ENCODE data around the gene DAO.

DNA sequence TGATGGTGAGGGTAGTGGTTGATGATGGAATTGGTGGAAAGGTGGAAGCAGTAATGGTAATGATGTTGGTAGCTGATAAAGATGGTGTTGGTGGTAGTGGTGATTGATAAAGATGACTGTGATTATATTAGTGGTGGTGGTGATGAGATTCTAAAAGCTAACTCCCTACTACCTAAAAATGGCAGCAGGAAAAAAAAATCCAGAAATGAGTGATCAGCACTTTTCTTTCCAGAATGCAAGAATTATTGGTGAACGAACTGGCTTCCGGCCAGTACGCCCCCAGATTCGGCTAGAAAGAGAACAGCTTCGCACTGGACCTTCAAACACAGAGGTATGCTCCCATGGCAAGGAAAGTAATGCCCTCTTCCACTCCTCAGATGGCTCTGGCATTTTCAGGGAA lies 19.3 kb downstream of the DAO start:
- TF ChIP-seq, protein P1, sequence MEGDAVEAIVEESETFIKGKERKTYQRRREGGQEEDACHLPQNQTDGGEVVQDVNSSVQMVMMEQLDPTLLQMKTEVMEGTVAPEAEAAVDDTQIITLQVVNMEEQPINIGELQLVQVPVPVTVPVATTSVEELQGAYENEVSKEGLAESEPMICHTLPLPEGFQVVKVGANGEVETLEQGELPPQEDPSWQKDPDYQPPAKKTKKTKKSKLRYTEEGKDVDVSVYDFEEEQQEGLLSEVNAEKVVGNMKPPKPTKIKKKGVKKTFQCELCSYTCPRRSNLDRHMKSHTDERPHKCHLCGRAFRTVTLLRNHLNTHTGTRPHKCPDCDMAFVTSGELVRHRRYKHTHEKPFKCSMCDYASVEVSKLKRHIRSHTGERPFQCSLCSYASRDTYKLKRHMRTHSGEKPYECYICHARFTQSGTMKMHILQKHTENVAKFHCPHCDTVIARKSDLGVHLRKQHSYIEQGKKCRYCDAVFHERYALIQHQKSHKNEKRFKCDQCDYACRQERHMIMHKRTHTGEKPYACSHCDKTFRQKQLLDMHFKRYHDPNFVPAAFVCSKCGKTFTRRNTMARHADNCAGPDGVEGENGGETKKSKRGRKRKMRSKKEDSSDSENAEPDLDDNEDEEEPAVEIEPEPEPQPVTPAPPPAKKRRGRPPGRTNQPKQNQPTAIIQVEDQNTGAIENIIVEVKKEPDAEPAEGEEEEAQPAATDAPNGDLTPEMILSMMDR (IDR thresholded peaks at IDR 0.05), result no peak
- TF ChIP-seq POLR2A (IDR thresholded peaks at IDR 0.05) (no peak), EP300 (IDR thresholded peaks at IDR 0.05) (no peak)
